Activated CD4-positive, alpha-beta T cell treated with anti-CD3 and anti-CD28 coated beads, Interleukin-2, amount 50 U/mL, for 16 hours (primary cell): ENCODE results near the gene CCL15.
A peak's percentile ranks its signal among the peaks of the same experiment; 100 is the strongest.

Experiments
- DNase-seq: peaks from one replicate; pipeline ENCODE4 v3.0.0-alpha.2; 2020

The CCL15 gene

DNA sequence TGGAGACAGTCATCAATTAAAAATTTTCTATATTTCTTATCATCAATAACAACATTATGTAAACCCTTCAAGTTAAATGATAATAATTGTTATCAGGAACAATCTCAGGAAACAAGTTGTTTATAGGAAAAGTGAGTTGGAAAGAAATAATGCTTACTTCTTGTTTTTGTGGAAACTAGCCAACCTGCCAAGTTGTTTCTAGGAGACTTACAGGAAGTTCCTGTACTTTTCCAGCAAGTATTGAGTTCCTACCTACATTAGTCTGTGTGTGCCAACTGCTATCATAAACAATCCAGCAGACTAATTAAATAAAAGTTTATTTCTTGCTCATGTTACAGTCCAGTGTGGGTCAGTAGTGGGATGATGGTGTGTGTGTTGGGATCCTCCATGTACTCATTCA lies 13.2 kb downstream of the CCL15 start:
- DNase-seq = no peak

DNA sequence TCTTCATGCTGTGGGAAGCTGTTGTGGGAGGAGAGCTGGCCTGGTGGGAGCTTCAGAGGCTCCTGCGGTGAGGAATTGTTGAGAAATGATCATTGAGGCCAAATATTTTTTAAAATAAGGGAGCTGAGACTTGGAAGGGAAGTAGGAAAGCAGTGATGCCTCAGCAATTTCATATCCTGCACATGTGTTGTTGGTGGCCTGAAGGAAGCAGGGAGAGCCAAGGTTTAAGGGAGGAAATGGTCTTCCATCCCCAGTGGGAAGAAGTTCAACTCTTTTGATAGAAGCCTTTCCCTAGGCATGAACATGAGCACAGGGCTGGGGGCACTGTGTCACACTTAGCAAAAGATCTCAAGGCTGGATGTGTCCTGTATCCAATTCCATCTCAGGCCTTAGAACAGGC lies 14.7 kb downstream of the CCL15 start, which contains the start of gene CCL14:
CCL14 (minus strand) TSS at position 87 of the 400 bp plus-strand sequence; CDS start at position 7, 80 bp downstream.
- no peak for DNase-seq

DNA sequence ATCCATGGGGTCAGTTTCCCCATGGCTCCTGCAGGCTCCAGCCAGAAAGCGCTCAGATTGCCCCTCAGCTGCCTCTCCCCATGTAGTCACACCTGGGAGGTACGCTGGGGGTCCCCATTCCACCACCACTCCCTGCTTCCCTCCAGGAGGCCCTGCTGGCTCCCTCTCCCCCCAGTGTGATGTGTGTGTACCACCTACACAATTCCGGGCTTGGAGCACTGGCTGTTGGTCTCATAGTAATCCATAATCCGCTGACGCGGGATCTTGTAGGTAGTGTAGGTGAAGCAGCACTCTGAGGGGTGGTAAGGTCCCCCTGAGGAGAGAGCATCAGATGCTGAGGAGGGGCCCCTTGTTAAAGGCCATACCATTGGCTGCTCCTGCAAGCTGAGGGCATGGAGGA lies 17.2 kb downstream of the CCL15 start:
- DNase-seq = no peak

DNA sequence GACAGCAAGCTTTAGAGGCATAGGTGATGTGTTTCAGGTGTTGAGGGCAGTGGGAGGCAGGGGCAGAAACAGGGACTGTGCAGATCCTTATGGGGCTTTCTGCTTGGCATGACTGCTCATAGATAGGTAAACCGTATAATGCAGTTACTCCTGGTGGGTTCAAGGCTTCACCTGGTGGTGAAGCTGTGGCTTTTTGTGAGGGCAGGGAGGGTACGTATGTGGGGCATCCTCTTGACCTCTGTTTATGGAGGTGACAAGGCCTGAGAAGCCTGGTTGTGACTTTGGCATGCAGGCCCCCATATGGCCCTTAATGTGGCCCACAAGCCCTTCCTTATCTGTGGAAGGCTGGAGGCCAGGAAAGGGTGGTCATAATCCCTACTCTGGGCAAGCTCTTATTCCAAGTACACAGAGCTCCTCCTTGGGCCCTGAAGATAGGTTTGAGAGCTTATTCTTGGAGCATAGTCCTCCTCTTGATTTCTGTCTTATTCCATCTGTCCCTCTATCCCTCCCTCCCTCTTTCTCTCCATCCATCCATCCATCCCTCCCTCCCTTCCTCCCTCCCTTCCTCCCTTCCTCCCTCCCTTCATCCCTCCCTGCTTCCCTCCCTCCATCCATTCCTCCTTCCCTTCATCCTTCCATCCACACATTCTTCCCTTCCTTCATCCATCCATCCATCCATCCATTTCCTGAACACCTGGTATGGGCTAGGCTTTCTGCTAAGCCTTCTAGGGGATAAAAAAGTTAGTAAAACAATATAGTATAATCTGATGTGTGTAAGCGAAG lies 18.8 kb downstream of the CCL15 start:
- no peak for DNase-seq

DNA sequence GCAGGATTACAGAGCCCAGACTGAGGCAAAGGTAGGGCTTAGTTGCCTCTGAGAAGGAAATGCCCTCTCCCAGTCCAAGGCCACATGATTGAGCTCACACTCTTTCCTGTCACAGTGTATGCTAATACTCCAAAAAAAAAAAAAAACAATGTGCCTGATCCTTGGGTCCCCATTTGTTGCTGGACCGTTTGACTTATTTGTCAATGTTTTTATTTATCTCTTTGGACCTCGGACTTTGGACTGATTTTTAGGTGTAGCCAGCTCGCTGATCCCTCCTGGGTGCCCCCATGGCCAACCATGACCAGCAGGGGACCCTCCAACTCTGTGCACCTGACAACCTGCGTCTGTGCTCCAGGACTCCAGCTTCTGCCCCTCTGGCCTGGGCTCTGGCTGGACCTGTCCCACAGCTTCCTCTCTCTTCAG lies 19.4 kb downstream of the CCL15 start:
- DNase-seq = no peak

DNA sequence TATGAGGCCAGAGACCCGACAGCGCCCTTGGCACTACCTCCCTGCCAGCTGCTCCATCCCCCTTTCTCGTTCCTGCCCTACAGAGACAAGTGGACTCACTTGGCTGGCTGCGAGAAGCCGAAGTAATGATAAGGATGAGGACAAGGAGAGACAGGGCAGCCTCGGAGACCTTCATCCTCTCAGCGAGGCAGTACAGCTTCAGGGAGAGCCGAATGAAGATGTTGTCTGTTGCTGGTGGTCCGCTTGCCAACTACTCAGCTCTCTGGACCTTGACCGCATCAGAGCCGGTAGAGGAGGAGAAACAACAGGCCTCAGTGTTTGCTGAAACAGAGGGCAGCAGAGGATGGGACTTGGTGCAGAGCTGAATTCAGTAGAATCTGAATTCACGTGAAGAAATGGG lies 20.1 kb downstream of the CCL15 start, which contains the start of gene CCL16:
CCL16 (minus strand) TSS at position 252 of the 400 bp plus-strand sequence; CDS start at position 175, 77 bp downstream.
- no peak for DNase-seq

DNA sequence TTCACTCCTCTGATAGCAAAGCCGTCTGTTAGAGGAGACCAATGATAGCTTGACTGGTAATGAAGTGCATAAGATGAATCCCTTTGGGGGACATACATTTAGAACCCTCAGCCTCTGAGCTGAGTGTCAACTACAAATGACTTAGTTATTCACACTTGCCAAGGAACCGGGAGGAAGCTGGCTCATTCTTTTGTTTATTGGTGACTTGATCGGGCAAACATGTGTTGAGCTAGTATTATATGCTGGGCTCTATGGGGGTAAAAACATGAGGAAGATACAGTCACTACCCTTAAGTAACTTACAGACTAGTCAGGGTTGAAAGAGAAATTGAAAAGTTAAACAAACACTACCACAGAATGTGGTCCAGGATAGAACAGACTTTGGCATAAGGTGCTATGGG lies 23.0 kb downstream of the CCL15 start:
- DNase-seq = no peak

DNA sequence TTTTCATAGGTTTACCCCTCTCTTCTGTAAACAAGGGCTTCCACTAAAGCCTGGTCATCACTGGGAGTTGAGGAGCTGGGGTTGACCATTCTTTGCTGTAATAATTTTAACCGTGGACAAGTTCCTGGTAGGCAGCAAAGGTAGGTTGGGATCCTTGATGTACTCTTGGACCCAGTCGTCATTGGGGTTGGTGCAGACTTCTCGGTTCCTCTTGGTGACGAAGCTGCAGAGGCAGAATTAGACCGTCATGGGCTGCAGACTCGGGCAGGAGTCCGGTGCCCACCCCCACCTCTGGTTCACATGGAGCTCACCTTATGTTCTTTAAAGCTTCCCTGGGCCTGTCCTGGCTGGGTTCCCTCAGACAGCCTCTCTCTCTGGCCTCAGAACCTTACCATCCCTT lies 23.8 kb downstream of the CCL15 start:
- no peak for DNase-seq

DNA sequence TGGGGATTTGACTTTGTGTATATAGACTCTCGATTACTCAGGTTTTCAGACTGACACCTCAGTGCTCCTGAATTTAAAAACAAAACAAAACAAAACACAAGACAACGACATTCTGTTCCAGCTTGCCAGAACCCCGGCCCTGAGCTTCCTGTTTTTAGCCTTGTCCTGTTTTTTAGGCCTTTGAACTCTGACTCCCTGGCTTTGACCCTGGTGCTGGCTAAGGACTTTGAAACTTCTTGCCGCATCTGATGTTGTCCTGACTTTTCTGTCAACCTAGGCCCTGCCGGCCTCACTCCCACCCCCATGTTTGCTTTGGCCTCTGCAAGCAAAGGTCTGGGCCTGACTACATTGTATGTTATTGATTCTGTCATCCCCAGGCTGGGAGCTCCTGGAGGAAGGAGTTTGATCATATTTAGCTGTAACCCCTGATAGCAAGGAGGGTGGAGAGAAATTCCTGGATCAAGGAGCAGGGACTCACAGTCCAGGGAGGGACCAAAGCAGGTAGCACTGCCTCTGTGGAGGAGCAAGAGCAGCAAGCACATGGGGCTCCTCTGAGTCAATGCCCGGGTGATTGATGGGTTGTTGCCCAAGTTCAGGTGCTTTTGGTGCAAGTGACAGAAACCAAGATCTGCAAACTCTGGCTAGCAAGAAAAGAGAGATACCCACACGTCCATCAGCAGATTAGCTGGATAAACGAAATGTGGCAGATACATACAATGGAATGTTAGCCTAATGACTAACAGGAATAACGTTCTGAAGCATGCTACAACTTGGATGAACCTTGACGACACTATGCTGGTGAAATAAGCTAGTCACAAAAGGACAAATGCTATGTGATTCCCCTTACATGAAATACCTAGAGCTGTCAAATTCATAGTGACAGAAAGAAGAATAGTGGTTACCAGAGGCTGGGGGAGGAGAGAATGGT lies 27.8 kb downstream of the CCL15 start:
- no peak for DNase-seq

DNA sequence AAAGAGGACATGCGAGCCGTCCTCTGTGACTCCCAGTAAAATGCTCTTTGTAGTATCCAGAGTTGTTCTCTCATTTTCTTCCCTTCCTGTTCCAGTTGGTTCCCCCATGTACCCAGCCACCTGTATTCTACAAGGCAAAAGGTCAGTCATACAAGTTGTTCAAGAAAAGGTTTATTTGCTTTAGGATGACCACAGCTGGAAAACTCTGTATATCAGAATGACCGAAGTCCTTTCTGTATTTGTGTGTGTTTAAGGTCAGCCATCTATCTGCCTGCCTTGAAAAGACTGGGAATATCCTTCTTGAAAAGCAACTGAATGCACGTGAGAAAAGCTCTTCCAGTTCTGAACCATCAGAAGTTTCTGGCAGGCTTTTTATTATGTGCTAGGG lies 28.4 kb downstream of the CCL15 start:
- DNase-seq = no peak

DNA sequence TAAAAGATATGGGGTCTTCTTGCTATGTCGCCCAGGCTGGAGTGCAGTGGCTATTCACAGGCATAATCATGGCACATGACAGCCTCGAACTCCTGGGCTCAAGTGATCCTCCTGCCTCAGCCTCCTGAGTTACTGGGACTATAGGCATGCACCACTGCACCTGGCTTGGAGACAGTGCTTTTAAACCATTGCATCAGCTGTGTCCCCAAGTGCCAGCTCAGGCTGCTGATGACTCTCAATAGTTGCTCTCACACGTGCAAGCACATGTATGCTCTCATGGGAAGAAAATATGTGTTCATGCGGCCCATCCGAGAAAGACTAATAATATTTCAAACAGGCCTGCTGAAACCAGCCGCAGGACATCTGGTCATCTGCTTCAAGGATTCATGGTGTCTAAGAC lies 28.8 kb downstream of the CCL15 start:
- DNase-seq = no peak

DNA sequence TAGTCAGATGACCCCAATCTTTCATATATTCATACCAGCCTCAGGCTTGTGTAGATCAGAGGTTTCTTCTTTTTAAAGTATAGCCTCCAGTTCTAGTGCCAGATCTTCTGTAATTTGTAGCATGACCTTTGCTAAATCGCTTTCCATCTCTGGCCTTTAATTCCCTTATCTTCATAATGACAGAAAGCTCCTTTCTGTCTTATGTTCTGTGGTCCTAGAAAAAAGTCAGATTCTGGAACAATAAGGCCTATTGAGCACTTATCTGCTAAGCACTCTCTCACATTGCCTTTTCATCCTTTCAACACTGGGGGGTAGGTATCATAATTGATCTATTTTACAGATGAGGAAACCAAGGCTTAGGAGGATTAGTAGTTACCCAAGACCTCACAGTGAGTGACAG lies 29.3 kb downstream of the CCL15 start:
- DNase-seq = no peak

DNA sequence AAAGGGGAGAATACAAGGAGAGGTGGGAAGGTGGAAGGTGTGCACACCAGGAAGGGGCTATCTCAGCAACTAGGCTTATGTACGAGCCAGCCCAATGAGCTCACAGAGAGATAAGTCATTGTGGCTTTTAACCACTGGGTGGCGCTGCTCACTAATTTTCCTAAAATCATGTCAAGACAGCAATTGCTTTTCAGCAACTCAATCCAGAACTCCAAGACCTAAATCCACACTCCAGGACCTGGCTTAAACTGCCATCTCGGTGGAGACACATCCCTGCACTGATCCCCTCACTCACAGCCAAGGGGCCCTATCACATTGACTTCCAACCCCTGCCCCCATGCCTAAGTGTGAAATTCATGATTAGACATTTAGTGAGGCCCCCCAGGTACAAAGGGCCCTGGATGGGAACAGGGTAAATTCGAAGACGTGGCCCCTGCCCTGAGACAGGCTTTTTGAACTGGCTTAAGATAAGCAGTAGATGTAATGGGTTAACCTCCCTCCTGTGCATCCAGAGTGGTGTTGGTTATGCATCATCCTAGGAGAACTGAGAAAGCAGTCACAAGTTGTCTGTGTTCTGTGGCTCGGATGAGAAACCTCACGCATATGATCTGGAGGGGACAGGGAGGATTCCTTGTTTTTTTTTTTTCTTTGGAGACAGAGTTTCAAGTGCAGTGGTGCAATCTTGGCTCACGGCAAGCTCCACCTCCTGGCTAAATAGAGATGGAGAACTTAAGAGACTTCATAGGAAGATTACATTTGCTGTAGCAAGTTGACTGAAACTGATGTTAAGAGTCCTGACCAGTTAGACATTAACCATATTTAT lies 31.6 kb downstream of the CCL15 start:
- peak; percentile 84 for DNase-seq

DNA sequence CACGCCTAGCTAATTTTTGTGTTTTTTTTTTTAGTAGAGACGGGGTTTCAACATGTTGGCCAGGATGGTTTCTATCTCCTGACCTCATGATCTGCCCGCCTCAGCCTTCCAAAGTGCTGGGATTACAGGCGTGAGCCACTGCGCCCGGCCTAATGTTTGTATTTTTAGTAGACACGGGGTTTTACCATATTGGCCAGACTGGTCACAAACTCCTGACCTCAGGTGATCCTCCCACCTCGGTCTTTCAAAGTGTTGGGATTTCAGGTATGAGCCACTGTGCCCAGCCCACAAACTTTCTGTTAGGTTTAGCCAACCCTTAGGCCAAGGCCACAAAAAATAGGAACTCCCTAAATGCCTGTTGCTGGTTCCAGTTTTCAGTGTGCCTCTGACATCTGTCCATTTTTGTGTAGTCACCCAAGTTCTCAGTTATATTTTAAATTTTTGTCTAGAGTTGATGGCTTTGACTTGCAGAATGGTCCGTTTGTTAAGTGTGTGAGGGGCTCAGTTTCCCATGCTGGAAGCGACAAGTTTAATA lies 32.8 kb downstream of the CCL15 start:
- no peak for DNase-seq

DNA sequence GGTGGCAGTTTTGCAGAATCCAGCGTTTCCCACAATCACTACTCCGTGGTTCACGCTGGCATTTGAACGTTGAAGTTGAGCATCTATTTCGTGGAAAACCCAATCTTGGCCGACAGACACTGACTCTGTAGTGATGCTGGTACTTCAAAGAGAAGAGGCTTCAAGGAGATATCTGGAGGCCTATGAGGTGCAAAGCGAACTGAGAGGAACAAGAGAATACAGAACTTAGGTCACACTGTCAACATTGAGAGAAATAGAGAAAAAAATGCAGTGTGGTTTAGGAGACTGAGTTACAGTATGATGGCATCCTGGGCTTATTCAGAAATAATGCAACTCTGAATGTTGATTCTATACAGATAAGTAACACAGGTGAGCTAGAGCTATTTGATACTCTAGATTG lies 36.1 kb downstream of the CCL15 start:
- peak; percentile 23 for DNase-seq

DNA sequence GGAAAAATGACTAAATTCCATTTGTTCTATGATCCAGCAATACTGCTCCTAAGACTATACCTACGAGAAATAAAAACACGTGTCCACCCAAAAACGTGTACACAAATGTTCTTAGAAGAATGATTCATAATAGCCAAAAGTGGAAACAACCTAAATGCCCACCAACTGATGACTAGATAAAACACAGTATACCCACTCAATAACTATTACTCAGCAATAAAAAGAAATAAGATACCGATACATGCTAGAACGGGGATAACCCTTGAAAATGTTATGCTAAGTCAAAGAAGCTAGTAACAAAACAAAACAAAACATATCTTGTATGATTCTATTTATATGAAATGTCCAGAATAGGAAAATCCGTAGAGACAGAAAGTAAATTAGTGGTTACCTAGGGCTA lies 37.7 kb downstream of the CCL15 start:
- DNase-seq = no peak

DNA sequence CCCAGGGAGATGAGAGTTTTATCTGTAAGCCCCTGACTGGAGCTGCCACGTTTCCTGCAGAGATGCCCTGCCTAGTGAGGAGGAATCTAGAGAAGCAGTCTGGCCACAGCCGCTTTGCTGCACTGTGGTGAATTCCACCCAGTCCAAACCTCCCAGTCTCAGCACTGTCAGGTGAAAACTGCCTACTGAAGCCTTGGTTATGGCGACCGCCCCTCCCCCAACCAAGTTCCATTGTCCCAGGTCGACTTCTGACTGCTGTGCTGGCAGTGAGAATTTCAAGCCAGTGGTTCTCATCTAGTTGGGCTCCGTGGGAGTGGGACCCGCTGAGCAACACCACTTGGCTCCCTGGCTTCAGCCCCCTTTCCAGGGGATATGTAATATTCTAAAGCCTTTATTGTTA lies 47.6 kb downstream of the CCL15 start:
- no peak for DNase-seq

DNA sequence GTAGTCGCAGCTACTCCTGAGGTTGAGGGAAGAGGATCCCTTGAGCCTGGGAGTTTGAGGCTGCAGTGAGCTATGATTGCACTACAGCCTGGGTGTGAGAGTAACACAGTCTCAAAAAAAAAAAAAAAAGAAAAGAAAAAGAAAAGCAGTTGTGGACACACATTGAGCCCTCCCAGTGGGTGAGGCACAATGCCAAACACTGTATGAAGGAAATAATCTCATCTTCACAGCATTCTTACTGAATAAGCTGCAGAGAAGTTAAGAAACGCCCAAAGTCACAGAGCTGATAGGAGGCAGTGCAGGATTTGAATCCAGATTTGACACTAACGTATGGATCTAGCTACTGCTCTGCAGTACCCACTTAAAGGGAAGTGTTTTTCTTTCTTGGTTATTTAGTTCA lies 52.0 kb downstream of the CCL15 start:
- DNase-seq = no peak

DNA sequence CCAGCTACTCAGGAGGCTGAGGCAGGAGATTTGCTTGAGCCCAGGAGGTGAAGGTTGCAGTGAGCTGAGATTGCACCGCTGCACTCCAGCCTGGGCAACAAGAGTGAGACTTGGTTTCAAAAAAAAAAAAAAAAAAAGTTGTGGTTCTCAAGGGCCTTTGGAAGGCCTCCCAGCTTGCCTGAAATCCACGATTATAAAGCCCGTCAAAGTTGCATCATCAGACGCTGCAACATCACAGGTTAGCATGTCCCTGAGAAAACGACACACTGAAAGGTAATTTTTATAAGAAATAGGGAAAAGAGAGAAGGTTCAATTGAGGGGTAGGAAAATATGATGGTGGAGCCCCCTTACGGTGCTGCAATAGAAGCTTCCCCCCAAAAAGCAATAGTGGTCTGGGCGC lies 53.3 kb downstream of the CCL15 start:
- no peak for DNase-seq
